Cardiac muscle cell (in vitro differentiated cells and primary cell): Measurements from ENCODE around the gene THRSP. TPM values are rescaled to one million over a fixed set of nuclear protein-coding genes. Genes with fewer than 3 reads are reported as not detected.
"Not testable (repeated sequence)": the region's sequence is repeated elsewhere in the genome, so short reads cannot be mapped to it uniquely, and the experiment has no call there.

ENCODE experiments used
- DNase-seq, 2 donors: peaks; one replicate each; pipeline versions ENCODE4 v3.0.0 to v3.0.0-alpha.2; 2010 to 2017; ENCODE audit warnings: low read depth in 1 of 2, low spot score in 1 of 2
- H3K27ac ChIP-seq: fragments of 200-600 bp; sonication (generic); 2 replicates; pipeline ENCODE4 v1.5.1; 2016
- H3K27me3 ChIP-seq: fragments of 200-600 bp; sonication (generic); 2 replicates; pipeline ENCODE4 v1.6.0; 2016; ENCODE audit warnings: control low read depth
- H3K36me3 ChIP-seq: fragments of 200-600 bp; sonication (generic); 2 replicates; pipeline ENCODE4 v1.5.1; 2016; ENCODE audit warnings: control low read depth
- H3K4me1 ChIP-seq: fragments of 200-600 bp; sonication (generic); 2 replicates; pipeline ENCODE4 v1.8.1; 2017; ENCODE audit warnings: low read depth, mild to moderate bottlenecking, mixed run types
- H3K4me3 ChIP-seq: fragments of 200-600 bp; sonication (generic); 2 replicates; pipeline ENCODE4 v1.5.1; 2016; ENCODE audit warnings: mild to moderate bottlenecking
- H3K9me3 ChIP-seq: fragments of 200-600 bp; sonication (generic); 2 replicates; pipeline ENCODE4 v1.5.1; 2017; ENCODE audit warnings: low read depth, mild to moderate bottlenecking, control low read depth
- CTCF ChIP-seq: IDR thresholded peaks from 2 replicates; pipeline ENCODE4 v1.5.1; 2012; ENCODE audit warnings: low read depth, mild to moderate bottlenecking, low read length
- polyA plus RNA-seq: library from polyadenylated mRNA; unstranded; fragments of >200 nt; fragmentation: Nextera tagmentation; extraction: Ambion mirVana; gene quantifications from 2 replicates; pipeline ENCODE4 v1.2.1, GENCODE V29; 2016
- total RNA-seq: library from RNA; depleted of rRNA; stranded (reverse); fragments of >200 nt; gene quantifications from 2 replicates; pipeline ENCODE4 v1.2.3, GENCODE V29; 2016

THRSP gene
- total and polyA plus RNA-seq, 2 experiments from 2014 or later, result not detected

- Histone ChIP-seq H3K27ac (no peak within 1 kb of the TSS), H3K4me3 (peak within 1 kb of the TSS; percentile 6)
- no peak for TF ChIP-seq CTCF
Measured at GRCh38 chr11:78022397-78023396, 41.0 kb upstream of the THRSP start, which contains the start of gene KCTD14. Gene KCTD14, minus strand, starts transcription at chr11:78023276. Its CDS starts 27 bp downstream, at chr11:78023249.

GRCh38 chr11:78023426-78023825 is 40.2 kb upstream of the THRSP start:
- Histone ChIP-seq H3K27me3 (no peaks in the 10 kb centered on the region), H3K36me3 (no peaks in the 10 kb centered on the region), H3K9me3 (no peaks in the 10 kb centered on the region), H3K4me3 (peak overlapping the region; percentile 6), H3K4me1 (no peaks in the 10 kb centered on the region), H3K27ac (no peak overlapping the region)
- TF ChIP-seq CTCF, result no peak
- DNase-seq, result no peak

More at GRCh38 chr11:78022397-78023396, 41.0 kb upstream of the THRSP start, which contains the start of gene KCTD14:
- H3K36me3 ChIP-seq, result no peaks in the 10 kb centered on the region
- no peaks in the 10 kb centered on the region for H3K9me3 ChIP-seq
- no peaks in the 10 kb centered on the region for H3K4me1 ChIP-seq
- DNase-seq, result peak; percentile 26 to 35
- H3K27me3 ChIP-seq, result no peaks in the 10 kb centered on the region

GRCh38 chr11:78025378-78025777 is 38.3 kb upstream of the THRSP start:
- Histone ChIP-seq H3K9me3 (no peaks in the 10 kb centered on the region), H3K27me3 (no peaks in the 10 kb centered on the region), H3K4me1 (peaks cover 4% of the 10 kb centered on the region), H3K36me3 (no peaks in the 10 kb centered on the region), H3K27ac (no peak overlapping the region), H3K4me3 (no peak overlapping the region)
- no peak for TF ChIP-seq CTCF
- no peak for DNase-seq

- H3K27me3 ChIP-seq, result no peaks in the 10 kb centered on the region
- H3K9me3 ChIP-seq, result no peaks in the 10 kb centered on the region
- H3K36me3 ChIP-seq, result no peaks in the 10 kb centered on the region
- no peak overlapping the region for H3K27ac ChIP-seq
- TF ChIP-seq CTCF, result no peak
- DNase-seq, result no peak
- H3K4me3 ChIP-seq, result no peak overlapping the region
- H3K4me1 ChIP-seq, result peaks cover 8% of the 10 kb centered on the region
Measured at GRCh38 chr11:78027759-78028158, 35.9 kb upstream of the THRSP start.

GRCh38 chr11:78028423-78028822 is 35.2 kb upstream of the THRSP start:
- H3K4me3 ChIP-seq, H3K27ac ChIP-seq, H3K9me3 ChIP-seq, DNase-seq, H3K36me3 ChIP-seq, H3K27me3 ChIP-seq, H3K4me1 ChIP-seq: not testable (repeated sequence)
